ENCODE data around the gene GOLGA6A. TPM values are rescaled to one million over a fixed set of nuclear protein-coding genes. Genes with fewer than 3 reads are reported as not detected.

The GOLGA6A gene
- total and polyA plus RNA-seq, 2 of the 8 experiments (the other 6 are each of a cell fraction or from before 2014, with no cell fraction given): 0.80 to 1.0 TPM

- TF ChIP-seq SAP30 (IDR thresholded peaks at IDR 0.05; ENCODE audit: insufficient read depth, insufficient replicate concordance, low read length) (no peak), BRCA1 (IDR thresholded peaks at IDR 0.05; ENCODE audit: low read depth, low read length) (no peak), JUN (IDR thresholded peaks at IDR 0.05; ENCODE audit: low read depth, low read length) (no peak), SIRT6 (IDR thresholded peaks at IDR 0.05; ENCODE audit: low read length) (no peak), ATF2 (IDR thresholded peaks at IDR 0.05; ENCODE audit: low read length) (no peak)
These were observed 56.9 kb downstream of the GOLGA6A start (continued) for GRCh38 chr15:74025436-74025835.

Data from H1 (cell line).